HG03045 (cell line): ENCODE measurements around the gene CUX1.
"Not testable (repeated sequence)": the region's sequence is repeated elsewhere in the genome, so short reads cannot be mapped to it uniquely, and the experiment has no call there.

Experiments used
- ATAC-seq: cut with Tn5 transposase; IDR thresholded peaks from one replicate; pipeline ENCODE4 v1.9.1; 2021; ENCODE audit warnings: mild to moderate bottlenecking, moderate library complexity; ENCODE audit not compliant: unreplicated experiment

Gene CUX1

DNA sequence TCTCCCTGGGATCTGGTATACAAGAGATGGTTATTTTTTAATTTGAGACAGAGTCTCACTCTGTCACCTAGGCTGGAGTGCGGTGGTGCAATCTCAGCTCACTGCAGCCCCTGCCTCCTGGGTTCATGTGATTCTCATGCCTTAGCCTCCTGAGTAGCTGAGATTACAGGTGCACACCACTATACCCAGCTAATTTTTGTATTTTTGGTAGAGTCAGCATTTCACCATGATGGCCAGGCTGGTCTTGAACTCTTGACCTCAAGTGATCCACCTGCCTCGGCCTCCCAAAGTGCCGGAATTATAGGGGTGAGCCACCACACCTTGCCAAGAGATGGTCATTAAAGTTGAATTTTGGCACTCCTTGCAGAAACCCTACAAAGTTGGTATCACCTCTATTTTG is 71.1 kb downstream of the CUX1 start:
- not testable (repeated sequence) for ATAC-seq

DNA sequence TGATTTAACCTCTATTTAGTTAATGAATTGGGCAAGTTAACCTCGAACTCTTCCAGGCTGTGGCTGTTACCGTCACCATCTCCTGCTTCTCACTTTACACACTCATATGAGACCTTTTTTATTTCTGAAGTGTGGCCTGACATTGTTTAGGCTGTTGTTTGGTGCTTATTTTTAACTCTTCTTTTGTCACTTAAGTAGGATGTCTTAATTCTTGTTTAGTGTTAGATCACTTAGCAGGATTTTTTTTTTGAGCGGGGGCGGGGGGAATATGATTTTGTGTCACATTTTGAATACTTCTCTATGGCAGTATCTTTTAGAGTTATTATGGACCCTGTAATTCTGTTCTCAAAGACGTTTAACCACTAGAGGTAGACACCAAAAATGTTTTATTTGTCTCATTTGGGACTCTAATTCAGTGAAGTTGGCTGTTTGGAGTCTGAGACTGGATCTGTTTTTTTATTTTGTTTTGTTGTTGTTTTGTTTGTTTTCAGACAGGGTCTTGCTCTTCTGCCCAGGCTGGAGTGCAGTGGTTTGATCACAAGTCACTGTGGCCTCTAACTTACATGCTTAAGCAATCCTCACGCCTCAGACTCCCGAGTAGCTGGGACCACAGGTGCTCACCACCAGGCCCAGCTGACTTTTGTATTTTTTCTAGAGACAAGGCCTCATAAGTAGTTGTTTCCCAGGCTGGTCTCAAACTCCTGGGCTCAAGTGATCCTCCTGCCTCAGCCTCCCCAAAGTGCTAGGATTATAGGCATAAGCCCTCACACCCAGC is 73.5 kb downstream of the CUX1 start:
- no peak for ATAC-seq

DNA sequence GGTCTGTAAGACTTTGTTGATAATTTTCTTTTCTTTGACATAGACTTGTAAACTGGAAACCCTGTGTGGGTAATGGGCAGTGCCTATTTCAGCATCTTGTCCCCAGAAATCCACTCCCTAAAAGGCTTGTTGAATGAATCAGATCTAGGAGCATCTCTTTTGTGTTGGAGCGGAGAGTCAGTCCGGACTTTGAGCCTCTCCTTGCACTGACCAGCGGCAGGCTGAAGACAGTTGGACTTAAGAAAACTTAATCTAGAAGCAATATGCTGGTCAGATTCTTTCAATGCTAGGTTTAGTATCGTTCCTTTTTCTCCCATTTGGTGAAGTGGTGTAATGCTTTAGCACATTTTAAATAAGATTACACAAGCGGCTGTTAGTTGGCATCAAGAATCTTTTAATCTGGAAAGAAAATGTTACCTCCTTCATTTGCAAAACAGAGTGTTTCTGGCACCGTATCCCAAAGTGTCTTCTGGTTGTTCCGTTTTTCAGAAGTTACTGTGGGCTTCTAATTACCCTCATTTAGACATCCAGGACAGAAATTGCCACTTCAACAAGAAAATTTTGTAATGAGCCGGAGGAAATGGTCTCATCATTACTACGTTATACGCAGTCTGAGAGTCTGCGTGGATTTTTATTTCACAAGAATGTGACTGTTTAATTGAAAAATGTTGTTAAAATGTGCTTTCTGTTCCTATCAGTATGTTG is 74.7 kb downstream of the CUX1 start:
- ATAC-seq = no peak

DNA sequence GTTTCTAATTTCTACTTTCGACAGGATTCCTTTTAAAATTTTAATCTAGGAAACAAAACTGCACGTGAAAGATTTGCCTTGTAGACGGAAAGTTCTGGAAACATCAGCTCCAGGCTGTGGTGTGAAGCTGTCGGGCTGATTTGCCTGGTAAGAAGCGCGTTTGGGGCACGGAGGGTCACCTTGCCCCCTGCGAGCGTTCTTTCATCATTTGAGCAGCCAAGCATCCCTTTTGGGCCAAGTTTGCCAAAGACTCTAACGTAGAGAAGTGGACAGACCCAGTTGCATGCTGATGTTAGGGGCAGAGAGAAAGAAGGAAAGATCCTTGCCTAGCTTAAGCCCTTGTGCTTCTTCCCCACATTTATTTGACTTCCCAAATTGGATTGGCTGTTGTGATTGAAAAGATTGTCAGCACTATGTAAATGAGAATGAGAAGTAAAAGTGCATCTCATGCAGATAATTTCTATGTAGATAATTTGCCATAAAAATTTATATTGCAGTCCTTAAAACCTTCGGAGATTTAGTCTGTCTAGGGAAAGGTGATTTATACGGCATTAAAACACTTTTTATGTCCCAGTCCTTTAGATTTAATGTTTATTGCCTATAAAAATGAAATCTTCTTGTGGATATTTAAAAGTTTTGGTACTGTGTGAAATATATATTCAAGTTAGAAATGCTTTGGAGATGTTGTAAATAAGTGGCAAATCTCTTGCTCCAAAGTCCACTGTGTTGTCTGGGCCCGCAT is 76.1 kb downstream of the CUX1 start:
- ATAC-seq = no peak

DNA sequence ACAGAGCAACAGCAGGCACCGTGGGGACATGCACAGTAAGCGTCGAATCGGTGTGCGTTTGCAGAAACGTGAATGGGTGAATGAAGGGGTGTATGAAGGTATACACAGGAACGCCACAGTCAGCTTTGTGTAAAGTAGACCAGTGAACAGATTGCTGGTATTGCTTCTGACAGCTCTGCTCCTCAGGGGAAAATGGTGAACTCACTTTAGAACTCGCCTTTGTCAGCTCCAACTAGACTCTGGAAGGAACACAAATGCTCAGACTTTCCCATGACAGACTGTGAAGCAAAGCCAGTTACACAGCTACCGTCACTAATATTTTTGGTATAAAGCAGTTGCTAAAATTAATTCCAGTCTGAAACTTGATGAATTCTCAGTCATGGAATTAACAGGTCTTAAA is 78.9 kb downstream of the CUX1 start:
- no peak for ATAC-seq

DNA sequence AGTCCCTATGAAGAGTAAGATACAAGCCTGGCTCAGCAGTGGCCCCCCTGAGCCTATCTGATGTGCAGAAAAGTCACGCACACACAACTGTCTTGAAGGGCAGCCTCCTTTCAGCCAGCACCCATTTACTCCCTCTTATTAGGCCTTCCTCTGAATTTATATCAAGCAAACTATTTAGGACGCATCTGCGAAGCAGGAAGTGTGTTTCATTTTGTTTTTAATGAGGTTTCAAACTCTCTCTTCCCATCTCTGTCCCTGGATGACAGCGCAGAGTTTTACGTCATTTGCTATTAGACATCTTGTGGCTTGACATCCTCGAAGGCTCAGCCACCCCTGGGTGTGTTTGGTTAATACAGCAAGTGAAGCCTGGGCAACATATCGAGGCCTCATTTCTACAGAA is 79.5 kb downstream of the CUX1 start:
- ATAC-seq = no peak

DNA sequence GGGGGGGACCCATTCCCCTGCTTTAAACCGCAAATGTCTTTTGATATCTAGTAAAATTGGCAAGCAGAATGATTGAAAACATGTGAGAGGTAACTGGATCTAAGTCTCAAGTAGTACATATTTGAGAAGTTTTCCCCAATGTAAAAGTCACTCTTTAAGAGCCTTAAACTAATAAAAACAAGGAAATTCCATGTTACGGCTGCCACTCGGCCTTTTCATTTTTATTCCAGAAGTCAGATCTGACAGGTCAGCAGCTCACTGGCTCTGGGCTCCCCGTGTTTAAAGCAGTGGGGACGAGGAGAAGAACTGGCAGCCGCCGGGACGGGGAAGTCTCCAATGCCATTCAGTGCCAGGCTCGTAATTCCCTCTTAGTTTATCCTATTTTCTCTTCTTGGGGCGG is 80.7 kb downstream of the CUX1 start:
- ATAC-seq = no peak

DNA sequence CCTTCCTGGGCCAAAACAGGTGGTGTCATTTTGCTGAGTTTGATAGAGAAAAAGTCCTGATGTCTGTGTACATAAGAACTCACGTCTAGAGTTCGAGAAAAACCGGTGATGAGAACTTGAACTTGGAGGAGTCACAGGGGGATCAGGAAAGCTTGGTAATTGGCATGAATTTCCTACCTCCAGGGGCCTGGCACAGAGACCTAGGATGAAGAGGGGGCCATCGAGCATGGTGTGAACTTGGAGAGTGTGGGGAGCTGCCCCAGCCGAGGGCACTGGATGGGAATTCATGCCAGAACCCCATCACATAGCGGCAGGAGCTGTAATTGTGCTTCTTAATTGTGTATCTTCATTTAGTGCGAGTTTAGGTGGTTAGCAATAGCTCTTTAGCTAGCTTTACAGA is 82.2 kb downstream of the CUX1 start:
- ATAC-seq = no peak

DNA sequence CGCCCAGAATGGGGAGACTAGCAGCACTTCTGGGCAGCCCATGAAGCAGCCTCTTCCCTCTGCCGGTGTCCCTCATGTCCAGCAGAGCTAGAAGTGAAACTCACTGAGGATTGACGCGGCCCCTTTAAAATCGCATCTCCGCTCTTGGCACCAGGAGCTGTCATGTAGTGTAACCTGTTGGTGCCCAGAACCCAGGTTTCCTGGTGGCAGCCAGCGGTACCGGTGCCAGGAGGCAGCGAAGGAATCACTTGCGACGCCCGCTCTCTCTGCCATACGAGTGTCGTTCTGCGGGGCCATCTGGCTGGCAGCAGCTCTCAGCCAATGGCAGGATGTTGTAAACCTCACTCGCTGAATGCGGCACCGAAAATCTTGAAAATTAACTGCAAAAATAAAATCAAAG is 82.7 kb downstream of the CUX1 start:
- ATAC-seq = no peak

DNA sequence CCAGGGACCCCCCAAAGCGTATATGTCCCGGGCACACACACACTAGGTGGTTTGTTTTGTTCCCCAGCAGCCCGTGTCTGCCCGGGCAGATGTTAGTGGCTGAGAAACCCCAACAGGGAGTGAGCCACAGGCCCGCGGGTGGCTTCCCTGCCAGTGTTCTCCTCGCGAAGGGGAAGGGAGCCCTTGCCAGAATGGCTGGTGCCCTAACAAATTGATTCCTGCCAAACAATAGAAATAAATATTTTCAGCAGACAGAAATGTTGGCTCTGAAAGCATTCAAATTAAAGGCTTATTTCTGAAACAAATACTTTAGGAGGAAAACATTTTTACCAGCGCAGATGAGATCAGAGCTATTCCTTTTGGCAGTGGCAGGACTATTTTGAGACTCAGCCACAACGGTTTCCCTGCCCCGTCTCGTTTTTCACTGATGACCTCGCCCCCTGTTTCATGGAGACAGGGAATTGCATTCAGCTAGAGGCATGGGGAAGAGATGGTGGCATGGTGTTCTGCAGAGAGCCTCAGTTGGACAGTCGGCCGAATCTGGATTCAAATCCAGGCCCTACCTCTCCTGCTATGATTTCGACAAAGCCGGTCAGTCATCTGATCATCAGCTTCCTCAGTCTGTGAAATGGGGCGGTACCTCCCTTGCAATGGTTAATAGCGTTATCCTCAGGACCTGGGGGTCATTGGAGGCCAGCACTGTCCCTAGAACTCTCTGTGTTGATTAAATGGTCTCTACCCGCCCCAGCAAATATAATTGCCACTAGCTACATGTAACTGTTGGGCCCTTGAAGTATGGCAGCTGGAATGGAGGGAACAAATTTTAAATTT is 84.5 kb downstream of the CUX1 start:
- ATAC-seq = no peak

DNA sequence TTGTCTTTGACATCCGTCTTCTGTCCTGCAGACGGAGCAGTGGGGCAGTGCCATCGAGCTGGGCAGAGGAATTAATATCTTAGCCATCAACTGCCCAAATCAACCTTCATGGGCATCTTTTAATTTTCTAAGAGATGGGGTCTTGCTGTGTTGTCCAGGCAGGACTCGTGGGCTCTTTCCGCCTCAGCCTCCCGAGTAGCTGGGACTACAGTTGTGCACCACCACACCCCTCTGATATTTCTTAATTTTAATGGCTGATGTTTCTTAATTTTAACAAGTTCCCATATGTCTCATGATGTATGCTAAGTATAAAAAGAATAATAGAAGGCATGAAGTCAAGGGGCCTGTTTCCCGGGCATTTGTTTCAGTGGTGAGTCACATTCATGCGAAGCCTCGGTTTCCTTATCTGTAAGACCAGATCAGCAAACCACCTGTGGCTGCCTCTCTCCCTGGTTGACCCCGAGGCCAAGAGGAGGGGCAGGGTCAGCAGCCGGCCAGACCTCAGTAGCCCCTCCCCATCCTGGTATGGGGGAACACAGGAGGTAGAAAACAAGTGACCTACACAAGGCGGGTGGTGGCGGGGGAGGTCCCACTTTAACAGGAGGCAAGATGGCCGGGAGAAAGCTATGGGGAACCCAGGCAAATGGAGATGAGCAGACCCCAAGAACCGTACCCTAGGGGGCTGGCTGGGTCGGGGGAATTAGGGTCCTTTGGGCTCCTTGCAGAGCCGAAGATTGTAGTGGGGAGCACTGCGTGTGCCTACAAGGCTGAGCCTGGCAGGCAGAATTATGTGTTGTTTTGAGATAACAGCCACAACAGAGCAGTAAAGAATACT is 85.5 kb downstream of the CUX1 start:
- no peak for ATAC-seq

DNA sequence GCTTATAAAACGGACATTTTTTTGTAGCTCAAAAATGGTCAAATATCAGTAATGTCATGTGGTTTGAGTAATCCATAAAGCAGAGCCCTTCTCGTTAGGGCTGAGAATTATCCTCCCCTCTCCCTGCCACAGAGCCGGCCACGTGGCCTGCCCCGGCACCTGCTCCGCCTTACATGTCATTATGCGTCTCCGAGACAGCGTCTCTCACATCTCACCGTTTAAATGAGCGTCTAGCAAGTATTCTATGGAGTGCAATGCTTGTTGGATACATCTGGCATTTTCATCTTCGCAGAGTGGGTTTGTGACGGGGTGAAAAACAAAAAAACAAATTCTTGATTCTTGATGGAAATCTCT is 86.1 kb downstream of the CUX1 start:
- ATAC-seq = no peak

DNA sequence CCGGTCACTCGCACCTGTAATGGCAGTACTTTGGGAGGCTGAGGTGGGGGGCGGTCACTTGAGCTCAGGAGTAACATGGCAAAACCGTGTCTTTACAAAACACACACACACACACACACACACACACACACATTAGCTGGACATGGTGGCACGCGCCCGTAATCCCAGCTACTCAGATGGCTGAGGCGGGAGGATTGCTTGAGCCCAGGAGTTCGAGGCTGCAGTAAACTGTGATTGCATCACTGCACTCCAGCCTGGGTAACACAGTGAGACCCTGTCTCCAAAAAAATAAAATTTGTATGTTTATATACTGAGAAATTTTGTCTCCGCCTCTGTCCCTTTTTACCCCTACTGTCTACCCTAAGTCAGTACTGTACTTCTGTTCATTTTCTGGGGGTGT is 86.6 kb downstream of the CUX1 start:
- ATAC-seq = no peak

DNA sequence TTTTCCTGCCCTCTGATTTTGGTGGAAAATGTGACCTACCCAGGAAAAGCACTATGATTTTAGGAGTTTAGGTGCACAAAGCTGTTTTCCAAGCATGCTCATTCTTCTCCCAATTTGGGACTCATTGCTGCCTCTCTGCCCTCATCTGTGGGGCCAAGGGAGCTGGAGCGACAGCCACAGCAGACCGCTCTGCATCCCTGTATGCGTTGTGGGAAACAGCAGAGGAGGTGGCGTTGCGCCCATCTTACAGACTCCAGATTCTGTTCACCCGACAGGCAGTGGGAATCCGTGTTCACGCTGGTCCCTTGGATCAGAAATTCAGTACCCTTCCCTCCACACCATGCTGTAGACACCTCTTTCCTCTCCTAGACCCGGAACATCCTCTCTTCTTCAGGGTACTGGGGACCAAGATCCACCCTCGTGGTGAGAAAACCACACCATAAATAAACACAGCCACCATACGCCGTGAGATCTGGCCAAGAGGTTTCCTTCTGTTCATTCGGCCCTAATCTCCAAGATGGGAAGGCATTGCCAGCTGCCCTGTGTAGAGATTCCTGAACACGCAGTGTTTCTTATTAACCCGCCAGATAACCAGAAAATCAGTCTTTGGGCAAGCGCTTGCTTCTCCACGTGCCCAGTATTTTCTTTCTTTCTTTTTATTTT is 87.9 kb downstream of the CUX1 start:
- ATAC-seq = no peak

DNA sequence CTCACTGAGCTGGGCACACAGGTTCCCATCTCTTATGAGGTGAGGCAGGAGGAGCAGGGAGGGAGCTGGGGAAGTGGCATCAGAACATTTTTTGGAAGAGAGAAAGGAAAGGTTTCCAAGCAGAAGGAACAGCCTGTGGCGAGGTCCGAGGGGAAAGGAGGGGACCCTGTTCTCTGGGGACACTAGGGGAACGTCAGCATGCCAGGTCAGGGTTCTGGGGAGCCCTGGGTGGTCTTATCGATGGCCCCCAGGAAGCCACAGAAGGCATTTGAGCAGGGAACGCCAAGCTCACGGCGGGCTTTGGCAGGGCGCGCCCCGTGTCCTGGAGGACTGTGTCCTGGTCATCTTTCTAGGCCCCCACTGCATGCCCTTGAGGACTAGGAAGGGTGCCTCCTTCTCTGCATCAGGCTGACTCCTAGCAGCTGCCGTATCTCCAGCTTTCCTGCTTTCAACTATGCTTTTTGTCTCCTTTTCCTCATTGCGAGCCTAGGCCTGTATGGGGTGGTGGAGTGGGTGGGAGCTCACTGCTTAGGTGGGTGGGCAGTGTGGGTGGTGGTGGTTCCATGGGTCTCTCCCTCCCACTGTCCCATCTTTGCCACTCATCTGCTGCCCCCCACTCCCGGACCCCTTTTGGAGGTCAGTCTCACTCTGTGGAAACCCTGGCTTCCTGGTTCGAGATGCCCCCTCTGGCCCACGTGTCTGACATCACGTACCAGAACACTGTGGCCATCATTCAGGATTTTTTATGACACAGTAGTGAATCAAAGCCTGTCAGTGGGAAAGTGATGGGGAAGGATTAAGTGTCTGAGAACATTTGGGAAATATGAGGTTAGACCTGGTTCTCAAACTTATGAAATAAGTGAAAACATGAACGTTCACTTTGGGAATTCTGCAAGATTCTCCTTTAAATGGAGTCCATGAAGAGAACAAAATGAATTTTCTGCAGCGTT is 89.1 kb downstream of the CUX1 start:
- ATAC-seq = no peak

DNA sequence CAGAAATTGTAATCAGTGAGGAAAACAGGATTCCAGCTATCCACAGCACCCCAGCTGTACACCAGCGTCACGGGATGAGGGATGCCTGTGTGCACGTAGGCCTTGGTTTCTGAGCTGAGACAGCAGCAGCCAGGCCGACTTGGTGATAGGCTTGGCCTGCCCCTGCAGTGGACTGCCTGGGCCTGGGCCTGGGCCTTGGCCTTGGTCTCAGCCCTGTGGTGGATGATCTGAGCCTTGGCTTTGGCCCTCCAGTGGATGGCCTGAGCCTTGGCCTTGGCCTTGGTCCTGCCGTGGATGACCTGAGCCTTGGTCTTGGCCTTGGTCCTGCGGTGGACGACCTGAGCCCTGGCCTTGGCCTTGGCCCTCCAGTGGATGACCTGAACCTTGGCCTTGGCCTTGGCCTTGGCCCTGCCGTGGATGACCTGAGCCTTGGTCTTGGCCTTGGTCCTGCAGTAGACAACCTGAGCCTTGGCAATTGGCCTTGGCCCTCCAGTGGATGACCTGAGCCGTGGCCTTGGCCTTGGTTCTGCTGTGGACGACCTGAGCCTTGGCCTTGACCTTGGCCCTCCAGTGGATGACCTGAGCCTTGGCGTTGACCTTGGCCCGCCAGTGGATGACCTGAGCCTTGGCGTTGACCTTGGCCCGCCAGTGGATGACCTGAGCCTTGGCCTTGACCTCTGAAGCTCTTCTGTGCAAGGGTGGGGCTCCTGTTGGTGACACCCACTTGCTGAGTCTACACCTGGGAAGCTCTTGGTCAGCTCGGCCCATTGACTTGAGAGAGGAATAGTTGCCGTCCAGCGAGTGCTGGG is 93.8 kb downstream of the CUX1 start:
- ATAC-seq = no peak

DNA sequence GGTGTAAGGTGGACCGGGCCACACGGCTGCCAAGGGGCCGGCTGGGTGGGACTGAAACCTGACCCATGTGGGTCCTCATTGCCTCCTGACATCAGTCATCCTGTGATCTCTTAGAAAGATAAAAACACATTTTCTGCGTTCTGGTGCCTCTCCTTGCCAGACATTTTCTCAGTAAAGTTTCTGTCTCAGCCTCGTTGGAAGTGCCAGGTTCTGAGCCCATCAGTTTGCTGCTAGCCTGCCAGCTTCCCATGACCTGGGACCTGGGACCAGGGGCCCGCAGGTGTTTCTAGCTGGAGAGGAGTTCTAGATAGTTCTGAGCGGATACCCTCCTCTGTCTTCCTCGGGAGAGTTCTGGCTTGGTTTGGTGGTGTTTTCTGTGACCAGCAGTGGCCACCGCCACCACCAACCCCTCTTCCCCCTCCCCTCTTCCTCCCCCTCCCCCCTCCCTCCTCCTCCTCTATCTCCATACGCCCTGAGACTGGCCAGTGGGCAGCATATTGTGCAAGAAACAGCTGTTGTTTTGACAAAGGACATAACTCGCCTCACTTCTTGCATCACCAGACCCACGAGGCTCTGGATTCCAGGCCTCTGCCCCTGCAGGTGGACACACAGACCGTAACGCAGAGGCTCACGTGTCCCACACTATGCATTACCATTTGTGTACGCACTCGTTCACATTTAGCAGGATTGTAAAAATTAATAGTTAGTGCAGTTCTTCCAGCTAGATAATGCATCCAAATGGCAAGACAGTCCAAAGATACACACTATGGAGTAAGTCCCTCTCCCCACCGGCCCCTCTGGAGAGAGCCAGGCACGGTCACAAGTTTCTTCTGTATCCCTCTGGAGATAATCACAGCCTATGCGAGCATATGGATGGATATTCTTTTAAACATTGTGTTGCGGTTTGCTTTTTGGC is 94.6 kb downstream of the CUX1 start:
- no peak for ATAC-seq
